ENCODE results near the gene OR2AG2. TPM values are rescaled to one million over a fixed set of nuclear protein-coding genes. Genes with fewer than 3 reads are reported as not detected.

Gene OR2AG2
- under 1 TPM; 0.29 to 0.45 TPM for total RNA-seq

- no peak within 1 kb of the TSS for H3K27ac Mint-ChIP-seq
- H3K4me1 Mint-ChIP-seq (ENCODE audit: low read depth): no peaks in the 10 kb centered on the region
- H3K27me3 Mint-ChIP-seq: peaks cover under 1% of the 10 kb centered on the region
- ChIA-PET POLR2A (no interaction called here), CTCF (interaction anchor here (0.9 to 2.4 kb wide), 4 partner anchors 13 to 40 kb away, joined by 3 to 10 read pairs (median 4); no protein-coding TSS in a partner anchor)
- no peak within 1 kb of the TSS for H3K4me3 Mint-ChIP-seq
- ATAC-seq (no peak), DNase-seq (no peak)
- H3K9me3 Mint-ChIP-seq: no peaks in the 10 kb centered on the region
- intact Hi-C loops (cut with micrococcal nuclease): no loop called here
- H3K36me3 Mint-ChIP-seq (ENCODE audit: low read depth): no peaks in the 10 kb centered on the region
- TF ChIP-seq CTCF (IDR thresholded peaks at IDR 0.05): no peak
Observed at GRCh38 chr11:6771926-6772893, at the start of gene OR2AG2. OR2AG2 (minus strand) TSS chr11:6771976; CDS start chr11:6768957, 3,019 bp downstream.

- Mint-ChIP-seq H3K27me3 (peaks cover 7% of the 10 kb centered on the region), H3K4me3 (no peak overlapping the region), H3K9me3 (no peaks in the 10 kb centered on the region), H3K27ac (no peak overlapping the region), H3K36me3 (ENCODE audit: low read depth) (no peaks in the 10 kb centered on the region), H3K4me1 (ENCODE audit: low read depth) (no peaks in the 10 kb centered on the region)
- intact Hi-C loops (cut with micrococcal nuclease): no loop called here
- no peak for DNase-seq
- ChIA-PET POLR2A (no interaction called here), CTCF (interaction anchor here (0.6 kb wide), 1 partner anchor 45 kb away, joined by 3 read pairs; no protein-coding TSS in a partner anchor)
- ATAC-seq: no peak
- no peak for TF ChIP-seq CTCF (IDR thresholded peaks at IDR 0.05)
Observed at GRCh38 chr11:6818967-6819366, 47.2 kb upstream of the OR2AG2 start.

- POLR2A ChIA-PET: no interaction called here
- no peak for ATAC-seq
- DNase-seq: no peak
- Mint-ChIP-seq H3K4me1 (ENCODE audit: low read depth) (no peaks in the 10 kb centered on the region), H3K36me3 (ENCODE audit: low read depth) (no peaks in the 10 kb centered on the region), H3K27ac (no peak overlapping the region), H3K27me3 (peaks cover 8% of the 10 kb centered on the region), H3K9me3 (no peaks in the 10 kb centered on the region), H3K4me3 (no peak overlapping the region)
- CTCF ChIA-PET: interaction anchor here (0.7 kb wide), 1 partner anchor 625 kb away, joined by 4 read pairs; no protein-coding TSS in a partner anchor
- TF ChIP-seq CTCF (IDR thresholded peaks at IDR 0.05): no peak
- intact Hi-C loops (cut with micrococcal nuclease): no loop called here
Observed at GRCh38 chr11:6817694-6818093, 45.9 kb upstream of the OR2AG2 start.

- intact Hi-C loops (cut with micrococcal nuclease): no loop called here
- Mint-ChIP-seq H3K4me1 (ENCODE audit: low read depth) (no peaks in the 10 kb centered on the region), H3K4me3 (no peak overlapping the region), H3K27ac (no peak overlapping the region), H3K9me3 (no peaks in the 10 kb centered on the region), H3K36me3 (ENCODE audit: low read depth) (no peaks in the 10 kb centered on the region), H3K27me3 (peaks cover 10% of the 10 kb centered on the region)
- POLR2A ChIA-PET: no interaction called here
- no peak for TF ChIP-seq CTCF (IDR thresholded peaks at IDR 0.05)
- ATAC-seq (no peak), DNase-seq (no peak)
- CTCF ChIA-PET: no interaction called here
Observed at GRCh38 chr11:6813656-6814055, 41.9 kb upstream of the OR2AG2 start.
